K562 (cell line): ENCODE data around the gene AHSG. TPM values are rescaled to one million over a fixed set of nuclear protein-coding genes. Genes with fewer than 3 reads are reported as not detected.
A peak's percentile ranks its signal among the peaks of the same experiment; 100 is the strongest.

Source experiments
- BCLAF1 ChIP-seq, 2 experiments: fragments of 450-650 bp in 1 of 2; IDR thresholded peaks; 2 replicates each; pipeline ENCODE4 v1.6.1; 2011 to 2017; ENCODE audit warnings: low read depth in 2 of 2, antibody characterized with exemption in 1 of 2, borderline replicate concordance in 1 of 2, low read length in 1 of 2, mild to moderate bottlenecking in 1 of 2, mixed read lengths in 1 of 2; ENCODE audit not compliant: control insufficient read depth in 1 of 2
- CEBPG ChIP-seq, 3 experiments: fragments of 200-800 bp in 1 of 3; sonication (Bioruptor generic) in 1 of 3; sonication (generic) in 1 of 3; formaldehyde crosslinking in 1 of 3; IDR thresholded peaks in 2 of 3; conservative IDR thresholded peaks in 1 of 3; 2 replicates each; pipeline versions ENCODE4 v1.6.1 to v1.8.0; 2016 to 2022; ENCODE audit warnings: missing compliant biosample characterization in 2 of 3, missing genetic modification characterization in 2 of 3, mild to moderate bottlenecking in 1 of 3, missing genetic modification reagents in 1 of 3
- CHAMP1 ChIP-seq: fragments of 450-650 bp; IDR thresholded peaks from 2 replicates; pipeline ENCODE4 v1.6.1; 2016; ENCODE audit warnings: mild to moderate bottlenecking
- DACH1 ChIP-seq: fragments of 450-650 bp; IDR thresholded peaks from 2 replicates; pipeline ENCODE4 v1.6.1; 2018; ENCODE audit not compliant: partially characterized antibody
- HES1 ChIP-seq: fragments of 450-650 bp; IDR thresholded peaks from 2 replicates; pipeline ENCODE4 v1.6.1; 2016; ENCODE audit warnings: low read depth, mild to moderate bottlenecking, moderate library complexity
- HOXB6 ChIP-seq: fragments of 250-450 bp; sonication (Bioruptor Pico); IDR thresholded peaks from 2 replicates; pipeline ENCODE4 v1.5.1; 2022; ENCODE audit warnings: mild to moderate bottlenecking, borderline replicate concordance
- JUND ChIP-seq, 2 experiments: IDR thresholded peaks; 2 replicates in 1 of 2; 3 replicates in 1 of 2; pipeline ENCODE4 v1.6.1; 2011; ENCODE audit warnings: borderline replicate concordance in 2 of 2, low read depth in 2 of 2, low read length in 2 of 2, improper control_type of control experiment in 1 of 2, missing biosample characterization in 1 of 2, missing genetic modification characterization in 1 of 2, missing genetic modification reagents in 1 of 2
- KAT8 ChIP-seq: fragments of 450-650 bp; IDR thresholded peaks from 2 replicates; pipeline ENCODE4 v1.6.1; 2016; ENCODE audit warnings: low read depth, mild to moderate bottlenecking
- MEF2D ChIP-seq: conservative IDR thresholded peaks from 2 replicates; pipeline ENCODE4 v1.6.1; 2016; ENCODE audit warnings: low read depth, missing genetic modification characterization, missing compliant biosample characterization
- NR2C2 ChIP-seq, 2 experiments: fragments of 200-800 bp in 1 of 2; sonication (Bioruptor generic) in 1 of 2; sonication (generic) in 1 of 2; formaldehyde crosslinking in 1 of 2; IDR thresholded peaks; 2 replicates each; pipeline versions ENCODE4 v1.6.1 to v1.8.0; 2016 to 2022; ENCODE audit warnings: mild to moderate bottlenecking in 1 of 2, missing compliant biosample characterization in 1 of 2, missing genetic modification characterization in 1 of 2, missing genetic modification reagents in 1 of 2
- POLR2AphosphoS2 ChIP-seq: IDR thresholded peaks from 2 replicates; pipeline ENCODE4 v1.6.1; 2012; ENCODE audit warnings: low read length, improper control_type of control experiment
- RBFOX2 ChIP-seq: fragments of 200-400 bp; formaldehyde crosslinking; IDR thresholded peaks from 2 replicates; pipeline ENCODE4 v1.6.1; 2017; ENCODE audit warnings: low read depth, mild to moderate bottlenecking, low read length, moderate library complexity
- SNRNP70 ChIP-seq: fragments of 200-400 bp; formaldehyde crosslinking; optimal IDR thresholded peaks from 2 replicates; pipeline ENCODE3; 2017; ENCODE audit warnings: low read depth, low read length
- TAL1 ChIP-seq: fragments of 450-650 bp; IDR thresholded peaks from 2 replicates; pipeline ENCODE4 v1.6.1; 2016; ENCODE audit warnings: mild to moderate bottlenecking
- TARDBP ChIP-seq: fragments of 450-650 bp; IDR thresholded peaks from 2 replicates; pipeline ENCODE4 v1.6.1; 2016
- TCF7 ChIP-seq: sonication (generic); IDR thresholded peaks from 2 replicates; pipeline ENCODE4 v1.6.1; 2016; ENCODE audit warnings: antibody characterized with exemption, borderline replicate concordance
- U2AF2 ChIP-seq: fragments of 200-400 bp; formaldehyde crosslinking; optimal IDR thresholded peaks from 2 replicates; pipeline ENCODE3; 2017; ENCODE audit warnings: low read depth, mild to moderate bottlenecking, low read length
- ZNF143 ChIP-seq: sonication (generic); formaldehyde crosslinking; IDR thresholded peaks from 2 replicates; pipeline ENCODE4 v1.9.0; 2022; ENCODE audit warnings: mild to moderate bottlenecking, missing genetic modification reagents
- ZNF347 ChIP-seq: fragments of 450-650 bp; formaldehyde crosslinking; IDR thresholded peaks from 2 replicates; pipeline ENCODE4 v1.4.0; 2020; ENCODE audit warnings: low read depth, mild to moderate bottlenecking, moderate library complexity
- polyA plus RNA-seq, 8 experiments: library from polyadenylated mRNA; depleted of rRNA in 4 of 8; stranded (reverse) in 5 of 8; unstranded in 3 of 8; fragments of >200 nt; fragmentation: Nextera tagmentation in 2 of 8; fragmentation: Illumina TruSeq in 1 of 8; extraction: Ambion mirVana in 2 of 8; extraction: Trizol in 1 of 8; gene quantifications; 2 replicates each; pipeline versions ENCODE4 v1.2.1 to v1.2.3, GENCODE V29; 2011 to 2014; ENCODE audit warnings: inconsistent platforms in 1 of 8, missing spikeins in 1 of 8
- total RNA-seq, 7 experiments: library from RNA; depleted of rRNA in 6 of 7; stranded (reverse); fragments of >200 nt in 6 of 7; fragmentation: Illumina TruSeq in 2 of 7; extraction: Trizol in 2 of 7; gene quantifications; 2 replicates each; pipeline versions ENCODE4 v1.2.1 to v1.2.3, GENCODE V29; 2011 to 2021; ENCODE audit warnings: low replicate concordance in 1 of 7

The AHSG gene
- total and polyA plus RNA-seq, 9 of the 15 experiments (the other 6 are each of a cell fraction or from before 2014, with no cell fraction given), result 0.69 TPM; not detected in 8

GRCh38 chr3:186596568-186597287 is 16.1 kb upstream of the AHSG start (continued):
- TF ChIP-seq JUND (IDR thresholded peaks at IDR 0.05; ENCODE audit: borderline replicate concordance, low read depth, low read length) (peak; percentile 90), JUND (tag; IDR thresholded peaks at IDR 0.05; ENCODE audit: borderline replicate concordance, low read depth, low read length) (peak; percentile 85; the same call in 1 of the 3 replicates), CHAMP1 (no peak), CEBPG (CRISPR knock-in tag; IDR thresholded peaks at IDR 0.05) (peak; percentile 86), CEBPG (tag; conservative IDR thresholded peaks at IDR 0.05 in 1 of 2, IDR thresholded peaks at IDR 0.05 in 1 of 2) (peak; percentile 31 to 92; a peak in 3 of 4 replicates), MEF2D (tag) (0 out of 2 replicates have a peak, but pooled peaks have one; percentile 23), SNRNP70 (no peak), TCF7 (no peak), DACH1 (no peak), U2AF2 (no peak), HOXB6 (CRISPR knock-in tag) (no peak), TARDBP (no peak), POLR2AphosphoS2 (no peak), BCLAF1 (IDR thresholded peaks at IDR 0.05; ENCODE audit: borderline replicate concordance in 1 of 2, control insufficient read depth in 1 of 2, low read depth in 2 of 2, low read length in 1 of 2) (no peak), TAL1 (no peak), NR2C2 (CRISPR knock-in tag; IDR thresholded peaks at IDR 0.05) (no peak), NR2C2 (tag; IDR thresholded peaks at IDR 0.05) (no peak), HES1 (no peak), RBFOX2 (no peak), ZNF143 (CRISPR knock-in tag) (no peak), ZNF347 (CRISPR knock-in tag) (no peak), KAT8 (no peak)
